H9 (cell line): ENCODE results near the gene ASS1. TPM values are rescaled to one million over a fixed set of nuclear protein-coding genes. Genes with fewer than 3 reads are reported as not detected.

Source experiments
- DNase-seq: peaks from one replicate; pipeline ENCODE4 v3.0.0-alpha.2; 2017
- H2AFZ ChIP-seq: one replicate; pipeline ENCODE4 v1.6.1; 2013; ENCODE audit warnings: mild to moderate bottlenecking, low read length, control low read depth, moderate library complexity
- H2AK5ac ChIP-seq: 2 replicates; pipeline ENCODE4 v1.6.1; 2013; ENCODE audit warnings: low read length, control low read depth, mixed read lengths; ENCODE audit not compliant: insufficient read length
- H2BK120ac ChIP-seq: one replicate; pipeline ENCODE4 v1.6.1; 2013; ENCODE audit warnings: low read depth, mild to moderate bottlenecking, low read length, control low read depth, inconsistent platforms; ENCODE audit not compliant: poor library complexity, severe bottlenecking
- H2BK12ac ChIP-seq: 2 replicates; pipeline ENCODE4 v1.6.1; 2013; ENCODE audit warnings: low read length, control low read depth, mixed read lengths, low read depth; ENCODE audit not compliant: insufficient read length
- H2BK15ac ChIP-seq: 2 replicates; pipeline ENCODE4 v1.6.1; 2013; ENCODE audit warnings: low read depth, low read length, control low read depth
- H2BK20ac ChIP-seq: one replicate; pipeline ENCODE4 v1.6.1; 2013; ENCODE audit warnings: low read depth, mild to moderate bottlenecking, low read length, control low read depth, inconsistent platforms; ENCODE audit not compliant: poor library complexity, severe bottlenecking
- H2BK5ac ChIP-seq: 2 replicates; pipeline ENCODE4 v1.6.1; 2013; ENCODE audit warnings: low read length, control low read depth, mixed read lengths; ENCODE audit not compliant: insufficient read length
- H3K14ac ChIP-seq: 2 replicates; pipeline ENCODE4 v1.6.1; 2013; ENCODE audit warnings: low read length, control low read depth; ENCODE audit not compliant: insufficient read depth
- H3K18ac ChIP-seq: 2 replicates; pipeline ENCODE4 v1.6.1; 2013; ENCODE audit warnings: low read depth, mild to moderate bottlenecking, mixed read lengths, low read length, control low read depth; ENCODE audit not compliant: insufficient read length
- H3K23ac ChIP-seq: 2 replicates; pipeline ENCODE4 v1.6.1; 2013; ENCODE audit warnings: low read length, control low read depth, mixed read lengths, low read depth; ENCODE audit not compliant: insufficient read length
- H3K23me2 ChIP-seq: 2 replicates; pipeline ENCODE4 v1.6.1; 2013; ENCODE audit warnings: low read depth, mild to moderate bottlenecking, mixed read lengths, low read length, control low read depth; ENCODE audit not compliant: insufficient read length, poor library complexity, severe bottlenecking
- H3K27ac ChIP-seq: 2 replicates; pipeline ENCODE4 v1.5.1; 2013; ENCODE audit warnings: low read length, control low read depth, mixed read lengths, low read depth; ENCODE audit not compliant: insufficient read length
- H3K27me3 ChIP-seq: 2 replicates; pipeline ENCODE4 v1.6.1; 2013; ENCODE audit warnings: low read length, control low read depth, inconsistent platforms; ENCODE audit not compliant: insufficient read depth
- H3K4ac ChIP-seq: 2 replicates; pipeline ENCODE4 v1.6.1; 2013; ENCODE audit warnings: low read depth, mild to moderate bottlenecking, control low read depth, inconsistent platforms, low read length, moderate library complexity
- H3K4me1 ChIP-seq: 2 replicates; pipeline ENCODE4 v1.6.1; 2013; ENCODE audit warnings: low read length, control low read depth, inconsistent platforms; ENCODE audit not compliant: insufficient read depth
- H3K4me2 ChIP-seq: 2 replicates; pipeline ENCODE4 v1.6.1; 2013; ENCODE audit warnings: low read length, control low read depth, mixed read lengths; ENCODE audit not compliant: insufficient read length, insufficient read depth
- H3K56ac ChIP-seq: 2 replicates; pipeline ENCODE4 v1.6.1; 2013; ENCODE audit warnings: low read depth, mild to moderate bottlenecking, mixed read lengths, low read length, control low read depth; ENCODE audit not compliant: insufficient read length
- H3K79me1 ChIP-seq: 2 replicates; pipeline ENCODE4 v1.6.1; 2013; ENCODE audit warnings: low read depth, mild to moderate bottlenecking, moderate library complexity, low read length, control low read depth, inconsistent platforms; ENCODE audit not compliant: insufficient read depth, poor library complexity, severe bottlenecking
- H3K79me2 ChIP-seq: 2 replicates; pipeline ENCODE4 v1.6.1; 2013; ENCODE audit warnings: low read length, control low read depth, inconsistent platforms; ENCODE audit not compliant: insufficient read depth
- H3K9ac ChIP-seq: 2 replicates; pipeline ENCODE4 v1.6.1; 2013; ENCODE audit warnings: low read length, control low read depth, mixed read lengths; ENCODE audit not compliant: insufficient read length; ENCODE audit errors: extremely low read depth
- H3K9me3 ChIP-seq: one replicate; pipeline ENCODE4 v1.6.1; 2013; ENCODE audit warnings: low read depth, low read length, inconsistent platforms; ENCODE audit not compliant: control insufficient read depth
- H3T11ph ChIP-seq: one replicate; pipeline ENCODE4 v1.6.1; 2013; ENCODE audit warnings: mild to moderate bottlenecking, low read length, control low read depth, inconsistent platforms
- H4K20me1 ChIP-seq: one replicate; pipeline ENCODE4 v1.6.1; 2013; ENCODE audit not compliant: control insufficient read depth, insufficient read length, insufficient read depth
- H4K5ac ChIP-seq: 2 replicates; pipeline ENCODE4 v1.6.1; 2013; ENCODE audit warnings: low read depth, mild to moderate bottlenecking, mixed read lengths, low read length, control low read depth; ENCODE audit not compliant: insufficient read length
- H4K8ac ChIP-seq: replicated peaks from 2 replicates; pipeline ENCODE4 v1.6.1; 2013; ENCODE audit warnings: low read length, control low read depth, mixed read lengths, low read depth; ENCODE audit not compliant: insufficient read length
- H4K91ac ChIP-seq: 2 replicates; pipeline ENCODE4 v1.6.1; 2013; ENCODE audit warnings: low read depth, mild to moderate bottlenecking, moderate library complexity, mixed read lengths, low read length, control low read depth; ENCODE audit not compliant: insufficient read length
- H3K27ac Mint-ChIP-seq, 3 experiments: 2 replicates in 2 of 3; 3 replicates in 1 of 3; pipeline ENCODE4 v1.8.0; 2020 to 2021; ENCODE audit warnings: mixed read lengths in 3 of 3, mild to moderate bottlenecking in 1 of 3, moderate library complexity in 1 of 3
- H3K27me3 Mint-ChIP-seq: 2 replicates; pipeline ENCODE4 v1.8.0; 2021; ENCODE audit warnings: low read depth, mild to moderate bottlenecking, moderate library complexity, mixed read lengths
- H3K36me3 Mint-ChIP-seq, 3 experiments: 2 replicates in 2 of 3; 3 replicates in 1 of 3; pipeline ENCODE4 v1.8.0; 2020 to 2021; ENCODE audit warnings: low read depth in 3 of 3, mixed read lengths in 3 of 3; ENCODE audit not compliant: insufficient read depth in 1 of 3
- H3K4me1 Mint-ChIP-seq, 2 experiments: 2 replicates each; pipeline ENCODE4 v1.8.0; 2020; ENCODE audit warnings: mixed read lengths in 2 of 2
- H3K4me3 Mint-ChIP-seq, 2 experiments: 2 replicates in 1 of 2; 3 replicates in 1 of 2; pipeline ENCODE4 v1.8.0; 2020 to 2021; ENCODE audit warnings: mild to moderate bottlenecking in 2 of 2, mixed read lengths in 2 of 2, moderate library complexity in 1 of 2
- H3K9me3 Mint-ChIP-seq, 2 experiments: 2 replicates in 1 of 2; 3 replicates in 1 of 2; pipeline ENCODE4 v1.8.0; 2020; ENCODE audit warnings: mild to moderate bottlenecking in 2 of 2, mixed read lengths in 2 of 2, moderate library complexity in 1 of 2
- CTCF ChIP-seq: fragments of 200-600 bp; sonication (generic); conservative IDR thresholded peaks from 3 replicates; pipeline ENCODE4 v1.8.0; 2021; ENCODE audit warnings: antibody characterized with exemption, mild to moderate bottlenecking
- WGBS: extraction: QIAGEN DNeasy Blood & Tissue Kit; methylation state at CpG from one replicate; pipeline ENCODE4 v1.1.7; 2013; ENCODE audit warnings: missing lambda C conversion rate, low lambda C conversion rate, mixed read lengths; ENCODE audit not compliant: insufficient read length; ENCODE audit errors: extremely low coverage; 5-methylcytosine and 5-hydroxymethylcytosine counted together
- total RNA-seq: library from RNA; stranded (reverse); gene quantifications from 2 replicates; pipeline ENCODE4 v1.2.1, GENCODE V29; 2021

ASS1 gene
- total RNA-seq, 1 experiment from 2014 or later = 118 TPM

- Mint-ChIP-seq H3K36me3 (peaks cover 1 to 6% (median 6%) of the 10 kb centered on the region in 3 experiments; a peak in 4 of 7 replicates), H3K4me1 (no peaks in the 10 kb centered on the region), H3K27ac (no peak overlapping the region), H3K9me3 (no peaks in the 10 kb centered on the region), H3K27me3 (no peaks in the 10 kb centered on the region; the same call in 1 of the 2 replicates), H3K4me3 (no peak overlapping the region)
- H2BK120ac ChIP-seq = no peak overlapping the region
- H2AFZ ChIP-seq = no peak overlapping the region
- no peak overlapping the region for H3K14ac ChIP-seq
- H3K56ac ChIP-seq = no peak overlapping the region
- H2BK5ac ChIP-seq = no peak overlapping the region
- WGBS = no CpG with 5 or more reads among the region's 23 CpGs
- no peak overlapping the region for H3K23ac ChIP-seq
- no peak overlapping the region for H4K91ac ChIP-seq
- no peak overlapping the region for H2BK12ac ChIP-seq
- no peaks in the 10 kb centered on the region for H4K20me1 ChIP-seq
- no peak for TF ChIP-seq CTCF
- H3K9me3 ChIP-seq = no peaks in the 10 kb centered on the region
- H4K5ac ChIP-seq = no peak overlapping the region
- H3K79me2 ChIP-seq = no peaks in the 10 kb centered on the region
- H3K23me2 ChIP-seq = no peaks in the 10 kb centered on the region
- H3K79me1 ChIP-seq = no peaks in the 10 kb centered on the region
- H3K4me1 ChIP-seq = no peaks in the 10 kb centered on the region
- H3K4ac ChIP-seq = no peak overlapping the region
- no peak overlapping the region for H3K9ac ChIP-seq
- H2BK15ac ChIP-seq = no peak overlapping the region
- H3K4me2 ChIP-seq = no peak overlapping the region
- H2BK20ac ChIP-seq = no peak overlapping the region
- H3K27ac ChIP-seq = no peak overlapping the region
- H3T11ph ChIP-seq = no peak overlapping the region
- no peak for DNase-seq
- H4K8ac ChIP-seq = no peak overlapping the region
- no peak overlapping the region for H2AK5ac ChIP-seq
- H3K27me3 ChIP-seq = no peaks in the 10 kb centered on the region
- no peak overlapping the region for H3K18ac ChIP-seq
Observed at GRCh38 chr9:130458027-130458803, 13.5 kb downstream of the ASS1 start.
